ENCODE results near the gene BRMS1.
A peak's percentile ranks its signal among the peaks of the same experiment; 100 is the strongest.
"Not testable (repeated sequence)": the region's sequence is repeated elsewhere in the genome, so short reads cannot be mapped to it uniquely, and the experiment has no call there.

The BRMS1 gene

DNA sequence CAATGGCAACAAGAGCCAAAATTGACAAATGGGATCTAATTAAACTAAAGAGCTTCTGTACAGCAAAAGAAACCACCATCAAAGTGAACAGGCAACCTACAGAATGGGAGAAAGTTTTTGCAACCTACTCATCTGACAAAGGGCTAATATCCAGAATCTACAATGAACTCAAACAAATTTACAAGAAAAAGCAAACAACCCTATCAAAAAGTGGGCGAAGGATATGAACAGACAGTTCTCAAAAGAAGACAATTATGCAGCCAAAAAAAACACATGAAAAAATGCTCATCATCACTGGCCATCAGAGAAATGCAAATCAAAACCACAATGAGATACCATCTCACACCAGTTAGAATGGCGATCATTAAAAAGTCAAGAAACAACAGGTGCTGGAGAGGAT lies 24.6 kb downstream of the BRMS1 start:
- DNase-seq = not testable (repeated sequence)

DNA sequence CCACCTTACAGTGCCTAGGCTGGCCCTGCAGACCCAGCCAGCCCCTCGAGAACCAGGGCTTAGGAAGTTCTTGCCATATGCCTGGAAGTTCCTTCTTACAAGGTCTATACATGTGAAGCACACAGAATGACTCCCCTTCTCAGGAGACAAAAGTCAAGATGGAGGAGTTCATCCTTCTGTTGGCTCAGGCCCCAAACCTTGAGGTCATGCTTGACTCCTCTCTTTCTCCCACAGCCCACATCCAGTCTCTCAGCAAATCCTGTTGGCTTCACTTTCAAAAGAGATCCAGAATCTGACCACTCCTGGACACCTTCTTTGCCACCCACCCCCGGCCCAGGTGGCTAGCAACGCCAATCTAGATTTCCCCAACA lies 26.3 kb downstream of the BRMS1 start:
- peak; percentile 64 for DNase-seq

DNA sequence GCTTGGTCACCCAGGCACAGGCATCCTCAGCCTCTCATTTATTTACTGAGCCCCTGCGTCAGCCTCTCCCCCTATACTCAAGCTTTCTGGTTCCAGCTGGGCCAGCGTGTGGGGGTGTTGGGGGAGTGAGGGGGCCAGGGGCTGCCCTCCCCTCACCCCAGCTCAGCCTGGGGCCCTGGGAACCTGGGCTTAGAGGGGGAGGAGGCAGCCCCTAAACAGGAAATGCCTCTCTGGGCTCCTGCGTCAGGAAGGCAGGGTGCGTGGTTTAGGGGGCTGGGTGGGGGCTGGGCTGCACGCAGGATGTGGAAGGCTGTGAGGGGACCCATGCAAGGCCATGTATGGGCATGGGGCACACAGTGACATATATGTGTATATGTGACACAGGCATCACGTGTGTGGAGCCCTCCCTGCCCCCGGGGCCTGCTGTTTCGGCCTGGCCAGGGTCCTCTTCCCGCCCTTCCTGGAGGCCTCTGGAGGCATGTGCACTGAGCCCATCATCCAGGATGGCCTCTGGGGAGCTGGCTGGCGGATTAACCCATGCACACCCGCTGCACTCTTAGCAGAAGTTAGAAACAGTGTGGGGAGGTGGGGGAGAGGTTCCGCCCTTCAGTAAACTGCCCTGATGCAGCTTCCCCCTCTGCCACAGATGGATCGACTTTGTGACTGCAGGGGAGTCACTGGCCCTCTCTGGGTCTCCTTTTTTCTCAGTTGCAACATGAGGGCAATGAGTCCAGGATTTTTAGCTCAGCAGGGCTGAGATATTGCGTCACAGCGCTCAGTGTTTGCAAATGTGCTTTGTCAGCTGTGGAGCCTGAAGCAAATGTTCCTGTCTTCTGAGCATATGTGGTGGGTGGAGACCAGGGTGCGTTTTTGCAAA lies 26.9 kb downstream of the BRMS1 start:
- DNase-seq = peak; percentile 69

DNA sequence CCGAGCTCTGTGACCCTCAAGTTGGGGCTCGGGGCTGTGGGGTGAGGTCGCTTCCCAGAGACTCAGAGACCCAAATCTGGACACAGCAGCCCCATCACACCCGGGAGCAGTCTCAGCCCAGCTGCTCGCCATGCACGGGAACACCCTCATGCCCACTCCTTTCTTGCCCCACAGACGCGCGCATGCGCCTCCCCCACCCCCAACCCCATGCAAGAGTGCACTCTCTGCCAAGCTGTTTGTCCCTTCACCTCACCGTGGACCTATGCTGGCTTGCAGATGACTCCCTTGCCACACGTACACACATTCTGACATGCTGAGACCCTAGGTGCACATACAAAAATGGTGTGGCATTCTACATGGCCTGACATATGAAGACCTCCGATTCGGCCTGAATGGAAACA lies 27.6 kb downstream of the BRMS1 start:
- DNase-seq = no peak

DNA sequence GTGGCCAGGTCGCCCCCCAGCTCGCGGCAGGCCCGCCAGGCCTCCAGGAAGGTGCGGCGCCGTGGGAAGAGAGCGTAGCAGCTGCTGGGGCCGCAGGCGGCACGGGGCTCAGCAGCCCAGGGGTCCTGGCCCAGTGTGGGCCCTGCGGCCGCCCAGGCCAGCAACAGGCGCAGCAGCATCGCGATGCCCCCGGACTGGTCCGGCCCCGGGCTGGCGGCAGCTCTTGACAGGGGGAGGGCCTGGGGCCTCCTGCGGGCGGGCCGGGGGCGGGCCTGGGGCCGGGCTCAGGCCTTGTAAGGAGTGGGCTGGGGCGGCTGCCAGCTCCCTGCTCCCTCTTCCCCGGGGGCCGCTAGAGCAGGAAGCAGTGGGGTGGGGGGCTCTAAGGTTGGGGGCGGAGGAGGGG lies 28.1 kb downstream of the BRMS1 start, which contains the start of gene CD248:
Gene CD248 (minus strand): TSS at position 196 of the 403 bp plus-strand sequence. CDS start 17 bp downstream, at position 179.
- DNase-seq = no peak

DNA sequence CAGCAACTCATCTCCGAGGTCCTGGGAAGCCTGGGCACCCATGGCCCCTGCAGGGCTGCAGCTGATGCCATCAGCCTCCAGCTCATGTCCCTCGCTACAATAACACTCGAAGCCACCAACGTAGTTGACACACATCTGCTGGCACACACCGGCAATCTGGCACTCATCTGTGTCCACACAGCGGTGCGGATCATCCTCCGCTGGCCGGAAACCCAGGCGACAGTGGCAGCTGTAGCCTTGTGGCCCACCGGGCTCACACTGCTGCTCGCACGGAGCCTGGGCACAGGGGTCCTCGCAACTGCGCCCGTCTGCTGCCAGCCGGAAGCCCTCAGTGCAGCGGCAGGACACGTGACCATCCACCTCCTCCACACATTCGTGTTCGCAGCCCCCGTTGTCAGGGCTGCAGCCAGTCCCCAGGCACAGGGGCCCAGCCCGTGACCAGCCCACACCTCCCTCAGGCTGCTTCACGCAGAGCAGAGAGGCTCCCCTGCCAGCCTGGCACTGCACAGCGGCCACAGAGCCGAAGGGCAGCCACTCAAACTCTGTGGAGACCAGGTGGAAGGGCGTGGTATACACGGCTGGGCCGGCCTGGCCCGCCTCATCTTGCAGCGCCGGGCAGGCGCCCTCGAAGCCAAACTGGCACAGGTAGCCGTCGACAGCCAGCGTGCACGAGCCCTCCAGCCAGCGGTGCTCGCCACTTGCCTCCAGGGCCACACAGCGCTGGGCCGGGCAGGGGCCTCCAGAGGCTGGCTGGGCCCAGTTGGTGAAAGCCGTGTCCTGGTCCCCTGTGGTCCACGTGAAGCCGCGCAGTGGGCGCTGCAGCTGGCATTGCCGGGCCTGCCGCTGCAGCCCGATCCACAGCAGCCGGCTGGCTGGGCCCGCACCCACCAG lies 28.7 kb downstream of the BRMS1 start:
- no peak for DNase-seq

DNA sequence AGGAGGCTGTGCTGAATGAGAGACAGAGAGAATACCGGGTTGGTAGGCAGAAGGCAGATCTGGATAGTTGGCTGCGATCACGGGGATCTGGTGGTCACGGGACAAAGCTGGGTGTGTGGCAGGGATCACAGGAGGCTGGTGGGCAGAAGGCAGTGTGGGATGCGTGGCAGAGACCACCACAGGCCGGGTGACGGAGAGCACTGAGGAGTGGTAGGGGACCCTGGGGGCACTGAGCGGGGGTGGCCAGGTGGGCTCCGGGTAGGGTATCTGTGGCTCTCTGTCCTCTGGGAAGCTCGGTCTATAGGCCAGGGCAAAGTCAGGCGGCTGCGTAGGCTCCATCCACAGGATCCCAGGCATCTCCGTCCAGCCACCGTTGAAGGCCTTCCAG lies 29.4 kb downstream of the BRMS1 start:
- DNase-seq = no peak

DNA sequence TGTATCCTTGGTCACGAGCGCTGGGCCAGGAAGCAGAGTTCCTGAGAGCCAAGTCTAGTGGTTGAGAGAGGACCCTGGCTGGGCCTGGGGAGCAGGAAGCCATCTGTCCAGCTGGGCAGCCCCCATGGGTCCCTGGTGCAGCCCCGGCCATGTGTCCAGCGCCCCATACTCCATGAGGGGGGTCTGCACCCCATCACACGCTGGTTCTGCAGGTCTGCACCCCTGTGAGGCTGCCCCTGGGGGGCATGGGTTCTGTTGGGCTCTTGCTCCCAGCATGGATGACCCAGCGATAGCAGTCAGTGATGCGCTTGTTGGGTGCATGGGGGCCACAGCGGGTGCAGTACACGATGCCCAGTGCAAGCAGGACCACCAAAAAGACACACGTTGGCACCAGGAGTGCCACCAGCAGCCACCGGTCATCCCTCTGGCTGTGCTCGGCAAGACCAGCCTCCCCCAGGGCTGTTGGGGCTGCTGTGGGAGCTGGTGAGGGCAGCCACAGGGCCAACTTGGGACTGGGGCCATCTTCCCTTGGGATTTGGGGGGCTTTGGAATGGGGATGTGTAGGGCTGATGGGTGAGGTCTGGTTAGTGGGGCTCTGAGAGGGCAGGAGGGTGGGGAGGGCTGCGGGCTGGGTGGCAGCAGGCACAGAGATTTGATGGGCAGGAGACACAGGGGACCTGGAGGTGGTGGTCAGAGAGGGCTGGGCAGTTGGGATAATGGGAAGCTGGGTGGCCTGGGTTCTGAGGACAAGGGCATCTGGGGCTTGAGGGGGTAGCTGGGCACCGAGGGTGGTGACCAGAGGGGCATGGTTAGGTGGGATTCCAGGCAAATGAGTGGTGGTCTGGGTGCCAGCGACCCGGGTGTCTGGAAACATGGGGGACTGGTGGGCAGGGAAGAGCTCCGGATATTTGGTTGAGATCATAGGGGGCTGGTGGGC lies 30.1 kb downstream of the BRMS1 start:
- no peak for DNase-seq

DNA sequence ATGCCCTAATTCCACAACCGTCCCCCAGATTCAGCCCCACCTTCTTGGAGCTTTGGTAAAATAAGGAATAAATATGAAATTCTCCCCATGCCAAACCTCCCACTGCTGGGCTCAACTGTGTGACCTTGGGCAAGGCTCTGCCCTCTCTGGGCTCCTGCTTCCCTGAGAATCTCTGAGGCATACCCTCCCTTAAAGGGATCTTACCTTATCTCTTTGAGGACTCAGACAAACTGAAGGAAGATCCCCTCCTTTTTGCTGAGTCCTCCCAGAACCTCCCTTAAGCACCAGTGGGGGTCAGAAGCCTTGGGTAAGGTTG lies 30.8 kb downstream of the BRMS1 start:
- DNase-seq = no peak

DNA sequence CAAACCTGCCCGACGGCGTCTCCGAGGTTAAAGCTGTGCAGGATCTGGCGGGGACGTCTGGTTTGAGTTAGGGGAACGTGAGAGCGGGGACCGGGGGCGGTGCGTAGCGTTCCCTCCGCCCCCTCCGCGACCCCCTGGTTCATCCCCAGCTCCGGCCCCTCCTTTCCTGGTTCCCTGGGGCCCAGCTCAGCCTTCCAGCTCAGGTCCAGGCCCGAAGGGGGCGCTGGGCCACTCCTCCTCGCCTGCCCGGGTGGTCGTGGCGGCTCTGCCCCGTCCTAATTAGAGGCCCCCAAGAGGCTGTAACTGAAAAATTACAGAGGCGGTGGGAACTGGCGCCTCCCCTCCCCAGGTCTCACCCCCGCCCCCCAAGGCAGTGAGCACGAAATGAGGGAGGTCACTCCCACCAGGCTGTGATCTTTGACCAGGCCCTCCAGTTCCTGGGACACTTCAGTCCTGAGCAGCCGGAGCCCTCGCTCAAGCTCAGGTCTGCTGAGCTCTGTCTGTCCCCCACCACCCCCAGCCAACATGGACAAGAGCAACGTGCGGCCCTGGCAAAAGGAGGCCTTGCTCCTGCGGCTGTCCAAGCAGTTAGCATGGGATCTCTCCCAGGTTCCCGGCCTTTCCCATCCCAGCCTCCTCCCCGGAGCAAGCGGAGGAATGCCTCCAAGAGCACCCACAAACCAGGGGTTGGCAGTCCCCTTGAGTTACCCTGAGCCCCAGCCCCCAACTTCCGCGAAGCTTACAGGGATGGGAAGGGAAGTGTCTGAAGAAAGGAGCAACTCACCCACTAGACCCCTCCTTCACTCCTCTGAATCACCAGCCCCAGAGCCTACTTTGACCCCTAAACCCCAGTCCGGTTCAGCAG lies 31.4 kb downstream of the BRMS1 start:
- no peak for DNase-seq

DNA sequence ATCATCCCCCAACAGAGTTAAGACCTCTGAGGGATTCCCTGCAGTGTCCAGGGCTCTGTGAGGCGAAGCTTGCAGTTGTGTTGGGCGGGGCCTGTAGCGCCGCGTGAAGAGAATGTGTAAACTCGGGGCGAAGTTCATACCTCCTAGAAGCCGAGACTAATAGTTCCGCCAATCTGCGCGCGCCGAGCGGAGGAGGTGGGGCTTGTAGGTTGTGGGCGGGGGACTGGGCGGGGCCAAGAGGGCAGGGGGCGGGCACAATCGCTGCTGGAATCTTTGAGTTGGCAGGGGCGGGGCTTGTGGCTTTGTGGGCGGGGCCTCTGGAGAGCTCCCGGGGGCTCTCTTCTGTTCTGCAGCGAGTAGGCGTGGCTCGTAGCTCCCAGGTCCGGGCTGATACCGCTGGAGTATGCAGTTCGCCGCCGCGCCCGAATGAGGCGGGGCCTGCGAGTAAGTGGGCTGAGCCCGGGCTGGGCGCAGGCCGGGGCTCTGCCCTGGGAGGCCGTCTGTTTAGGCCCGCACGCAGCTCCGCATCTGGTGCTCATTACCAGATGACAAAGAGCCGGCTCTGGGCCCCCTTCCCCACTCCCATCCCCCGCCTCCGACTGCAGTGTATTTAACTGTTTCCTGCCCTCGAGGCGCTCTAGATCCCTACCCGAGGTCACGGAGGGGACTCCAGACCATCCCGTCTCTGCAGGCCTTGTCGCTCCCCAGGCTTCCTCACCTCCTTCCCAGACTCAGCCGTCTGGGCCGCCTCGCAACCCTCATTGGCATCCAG lies 32.2 kb downstream of the BRMS1 start:
- peak; percentile 97 for DNase-seq

DNA sequence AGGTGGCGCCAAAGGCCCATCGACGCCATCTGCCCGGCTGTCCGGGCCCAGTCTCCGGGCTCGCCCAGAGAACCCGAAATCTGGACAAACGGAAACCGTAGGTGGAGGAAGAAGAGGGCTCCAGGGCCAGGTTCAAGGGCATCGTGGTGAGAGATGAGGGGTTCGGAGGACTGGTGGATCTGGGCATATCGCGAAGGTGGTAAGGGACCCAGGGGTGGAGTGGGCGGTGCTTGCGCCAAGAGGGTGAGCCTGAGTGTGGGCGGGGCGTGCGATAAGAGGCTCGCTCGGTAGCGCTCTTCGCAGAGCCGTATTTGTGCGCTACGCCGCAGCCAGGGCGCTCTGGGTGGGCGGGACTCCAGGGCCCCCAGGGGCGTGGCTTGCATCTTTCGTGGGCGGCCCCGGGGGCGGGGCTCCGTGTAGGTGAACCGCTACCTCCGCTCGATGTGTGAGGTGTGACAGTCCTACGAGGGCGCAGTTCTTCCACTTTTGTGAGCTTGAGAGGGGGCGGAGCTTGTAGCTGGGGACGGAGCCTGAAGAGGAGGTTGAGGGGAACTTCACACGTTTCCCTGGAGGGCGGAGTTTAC lies 32.8 kb downstream of the BRMS1 start:
- peak; percentile 90 for DNase-seq

DNA sequence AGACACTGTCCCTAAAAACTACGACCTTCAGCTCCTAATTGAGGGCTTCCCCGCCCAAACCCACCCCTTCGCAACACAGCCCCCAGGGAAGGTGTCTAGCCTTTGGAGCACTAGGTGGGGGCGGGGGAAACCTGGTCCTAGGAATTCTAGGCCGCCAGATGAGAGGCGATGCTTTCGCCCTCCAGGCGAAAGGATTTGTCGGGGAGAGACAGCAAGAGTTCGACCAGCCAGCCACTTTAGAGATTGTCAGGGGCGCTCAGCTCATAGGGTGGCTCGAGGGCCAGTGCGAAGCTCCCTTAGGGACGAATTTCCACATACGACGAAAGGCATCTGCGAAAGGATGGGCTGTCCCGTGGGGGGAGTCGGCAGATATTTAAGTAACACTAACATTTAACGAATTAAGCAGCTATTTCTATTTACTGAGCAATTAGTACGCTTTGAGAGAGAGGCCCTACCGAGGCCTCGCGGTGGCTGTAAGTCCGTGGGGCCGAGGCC lies 33.4 kb downstream of the BRMS1 start:
- no peak for DNase-seq

DNA sequence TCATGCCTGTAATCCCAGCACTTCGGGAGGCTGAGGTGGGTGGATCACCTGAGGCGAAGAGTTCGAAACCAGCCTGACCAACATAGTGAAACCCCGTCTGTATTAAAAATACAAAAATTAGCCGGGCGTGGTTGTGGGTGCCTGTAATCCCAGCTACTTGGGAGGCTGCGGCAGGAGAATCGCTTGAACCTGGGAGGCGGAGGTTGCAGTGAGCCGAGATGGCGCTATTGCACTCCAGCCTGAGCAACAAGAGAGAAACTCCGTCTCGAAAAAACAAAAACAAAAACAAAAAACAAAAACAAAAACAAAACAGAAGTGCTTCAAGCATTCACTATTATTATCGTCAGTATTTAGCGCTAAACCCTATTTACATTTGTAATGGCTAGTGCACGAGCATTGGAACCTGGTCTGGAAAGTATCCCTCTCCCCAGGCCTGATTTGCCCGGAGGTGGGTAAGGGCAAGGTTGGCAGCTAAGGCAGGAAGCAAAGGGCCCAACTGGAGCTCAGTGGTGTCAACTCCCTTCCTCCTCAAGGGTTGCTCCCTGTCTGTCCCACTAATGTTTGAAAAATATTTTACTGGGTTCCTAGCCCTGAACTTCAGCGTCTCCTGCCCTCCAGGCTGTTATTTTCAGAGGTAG lies 34.0 kb downstream of the BRMS1 start:
- not testable (repeated sequence) for DNase-seq

DNA sequence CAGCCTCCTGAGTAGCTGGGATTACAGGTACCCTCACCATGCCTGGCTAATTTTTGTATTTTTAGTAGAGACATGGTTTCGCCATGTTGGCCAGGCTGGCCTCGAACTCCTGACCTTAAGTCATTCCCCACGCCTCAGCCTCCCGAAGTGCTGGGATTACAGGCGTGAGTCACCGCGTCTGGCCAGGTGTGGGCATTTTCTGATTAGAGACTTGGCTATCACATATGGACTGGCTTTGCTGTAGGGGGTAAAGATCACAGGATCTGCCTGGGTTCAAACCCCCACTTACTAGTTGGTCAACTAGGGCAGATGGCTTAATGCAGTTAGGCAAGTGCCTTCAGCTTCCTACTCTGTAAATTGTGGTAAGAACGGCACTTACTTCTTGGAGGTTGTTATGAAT lies 34.6 kb downstream of the BRMS1 start:
- no peak for DNase-seq

DNA sequence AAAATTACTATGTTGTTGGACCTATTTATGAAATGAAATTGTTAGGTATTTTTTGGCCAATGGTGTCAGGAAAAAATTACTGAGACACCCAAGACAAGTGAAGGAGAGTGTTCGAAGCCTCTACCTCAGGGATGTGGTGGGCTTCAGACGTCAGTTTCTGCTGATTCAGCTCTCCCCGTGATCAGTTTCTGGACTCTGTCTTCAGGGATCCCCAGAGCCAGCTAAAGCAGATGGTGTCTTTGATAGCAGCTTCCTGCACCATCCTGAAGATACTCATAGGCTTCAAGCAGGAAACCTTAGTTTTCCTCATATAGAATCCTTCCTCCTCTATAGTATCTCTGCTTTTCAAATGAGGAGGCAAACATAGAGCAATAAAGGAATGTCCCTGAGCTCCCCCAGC lies 35.4 kb downstream of the BRMS1 start:
- no peak for DNase-seq

DNA sequence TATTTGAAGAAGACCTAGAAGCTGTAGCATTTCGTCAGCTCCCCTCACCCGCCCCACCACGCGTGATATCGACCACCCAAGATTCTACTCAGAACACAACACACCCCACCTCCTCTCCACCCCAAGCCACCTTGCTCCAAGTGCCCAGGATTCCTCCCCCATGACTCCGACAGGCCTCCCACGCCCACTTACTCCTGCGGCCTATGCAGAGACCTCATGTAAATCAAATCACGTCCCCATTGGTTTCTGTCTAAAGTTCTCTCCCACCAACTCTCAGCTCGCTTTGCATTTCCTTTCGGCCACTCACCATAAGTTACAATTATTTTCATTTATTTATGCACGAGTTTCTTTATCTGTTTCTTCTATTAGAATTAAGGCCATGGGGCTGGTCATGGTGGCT lies 42.2 kb downstream of the BRMS1 start:
- DNase-seq = no peak

DNA sequence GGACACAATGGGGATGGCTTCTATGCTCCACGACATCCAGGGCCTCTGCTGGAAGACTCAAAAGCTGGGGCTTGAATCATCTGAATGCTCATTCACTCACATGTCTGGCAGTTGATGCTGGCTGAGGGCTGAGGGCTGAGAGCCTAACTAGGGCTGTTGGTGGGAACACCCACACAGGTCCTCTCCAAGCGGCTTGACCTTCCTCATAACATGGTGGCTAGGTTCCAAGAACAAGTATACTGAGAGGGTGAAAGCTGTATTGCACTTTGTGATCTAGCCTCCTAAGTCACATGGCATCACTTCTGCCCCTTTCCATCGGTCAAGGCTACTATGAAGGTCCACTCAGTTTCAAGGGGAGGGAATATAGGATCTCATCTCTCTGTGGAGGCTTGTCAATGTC lies 45.7 kb downstream of the BRMS1 start:
- no peak for DNase-seq

DNA sequence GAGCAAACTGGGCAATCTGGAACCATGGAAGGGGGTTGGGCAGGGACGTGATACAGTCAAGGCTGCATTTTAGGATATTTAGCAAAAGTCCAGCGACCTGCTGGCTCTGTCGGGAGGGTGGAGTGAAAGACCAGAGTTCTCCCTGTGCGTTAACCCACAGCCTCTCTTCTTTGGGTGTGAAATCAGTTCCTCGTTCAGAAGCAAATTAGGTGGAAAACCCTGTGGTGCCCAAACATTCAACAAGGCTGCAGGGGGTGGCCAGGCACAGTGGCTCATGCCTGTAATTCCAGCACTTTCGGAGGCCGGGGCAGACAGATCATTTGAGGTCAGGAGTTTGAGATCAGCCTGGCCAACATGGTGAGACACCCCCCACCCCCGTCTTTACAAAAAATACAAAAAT lies 47.3 kb downstream of the BRMS1 start:
- no peak for DNase-seq
